RCC 7860 (cell line): ENCODE data around the gene JAK3.

Experiments
- DNase-seq: peaks from one replicate; pipeline ENCODE4 v3.0.0-alpha.2; 2015; ENCODE audit warnings: low spot score
- FAIRE-seq: peaks from 2 replicates; lab custom pipeline; 2012; peaks lifted over from hg19 to GRCh38; lab: Jason Lieb, UNC

Gene JAK3

GRCh38 chr19:17866312-17866963, 18.7 kb upstream of the JAK3 start:
- DNase-seq (no peak), FAIRE-seq (no peak)

GRCh38 chr19:17865364-17866311, 17.9 kb upstream of the JAK3 start:
- FAIRE-seq (no peak), DNase-seq (peak; percentile 54)

GRCh38 chr19:17863520-17864182, 15.9 kb upstream of the JAK3 start:
- DNase-seq (no peak), FAIRE-seq (no peak)

GRCh38 chr19:17862711-17863519, 15.1 kb upstream of the JAK3 start:
- DNase-seq (no peak), FAIRE-seq (no peak)

GRCh38 chr19:17861542-17862402, 14.0 kb upstream of the JAK3 start:
- FAIRE-seq (no peak), DNase-seq (no peak)

GRCh38 chr19:17860993-17861360, 13.2 kb upstream of the JAK3 start:
- FAIRE-seq (no peak), DNase-seq (peak; percentile 25)

- DNase-seq (no peak), FAIRE-seq (no peak)
These were observed 12.7 kb upstream of the JAK3 start for GRCh38 chr19:17860331-17860992.

GRCh38 chr19:17859533-17860330, 11.9 kb upstream of the JAK3 start, which contains the start of gene RPL18A:
RPL18A (plus strand) TSS chr19:17859910; CDS start chr19:17859957, 47 bp downstream.
- FAIRE-seq (peak; percentile 90), DNase-seq (peak; percentile 99)

- FAIRE-seq, result no peak
- peak; percentile 52 for DNase-seq
These were observed 7.7 kb upstream of the JAK3 start for GRCh38 chr19:17855280-17856152.

GRCh38 chr19:17854061-17854460, 6.3 kb upstream of the JAK3 start:
- no peak for FAIRE-seq
- no peak for DNase-seq

- DNase-seq (no peak), FAIRE-seq (no peak)
These were observed 962 bp upstream of the JAK3 start for GRCh38 chr19:17848595-17849292.

- DNase-seq (no peak), FAIRE-seq (no peak)
These were observed 1.6 kb downstream of the JAK3 start for GRCh38 chr19:17846146-17846545.

GRCh38 chr19:17843908-17844490, 3.8 kb downstream of the JAK3 start:
- DNase-seq, result no peak
- FAIRE-seq, result no peak

- DNase-seq, result no peak
- FAIRE-seq, result no peak
These were observed 4.4 kb downstream of the JAK3 start for GRCh38 chr19:17843292-17843827.

- no peak for FAIRE-seq
- no peak for DNase-seq
These were observed 5.0 kb downstream of the JAK3 start for GRCh38 chr19:17842663-17843291.
